NCI-H187 treated with DMSO at 0.1 percent for 48 hours (cell line): Measurements from ENCODE around the gene UCHL3.

ENCODE experiments used
- DNase-seq: peaks from one replicate; lab custom pipeline; 2025; lab: John Stamatoyannopoulos, UW

UCHL3 gene

DNA sequence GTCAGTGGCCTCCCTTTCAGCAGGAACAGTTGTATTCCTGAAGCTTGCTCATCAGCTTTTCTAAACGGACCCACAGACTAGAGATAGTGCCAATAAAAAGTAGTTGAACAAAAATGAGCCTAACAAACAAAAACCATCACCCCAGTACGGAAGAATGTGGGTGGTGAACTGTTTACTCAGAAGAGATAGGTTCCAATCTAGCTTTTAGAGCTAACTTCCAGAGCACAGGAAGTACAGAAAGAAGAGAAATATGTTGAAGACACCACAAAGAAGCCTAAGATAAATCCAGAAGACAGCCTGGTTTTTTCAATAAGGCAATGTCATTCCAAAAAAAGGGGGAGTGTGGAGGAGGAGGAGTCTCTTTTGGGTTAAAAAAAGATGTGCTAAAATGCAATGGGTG, 83.7 kb downstream of the UCHL3 start:
- no peak for DNase-seq

DNA sequence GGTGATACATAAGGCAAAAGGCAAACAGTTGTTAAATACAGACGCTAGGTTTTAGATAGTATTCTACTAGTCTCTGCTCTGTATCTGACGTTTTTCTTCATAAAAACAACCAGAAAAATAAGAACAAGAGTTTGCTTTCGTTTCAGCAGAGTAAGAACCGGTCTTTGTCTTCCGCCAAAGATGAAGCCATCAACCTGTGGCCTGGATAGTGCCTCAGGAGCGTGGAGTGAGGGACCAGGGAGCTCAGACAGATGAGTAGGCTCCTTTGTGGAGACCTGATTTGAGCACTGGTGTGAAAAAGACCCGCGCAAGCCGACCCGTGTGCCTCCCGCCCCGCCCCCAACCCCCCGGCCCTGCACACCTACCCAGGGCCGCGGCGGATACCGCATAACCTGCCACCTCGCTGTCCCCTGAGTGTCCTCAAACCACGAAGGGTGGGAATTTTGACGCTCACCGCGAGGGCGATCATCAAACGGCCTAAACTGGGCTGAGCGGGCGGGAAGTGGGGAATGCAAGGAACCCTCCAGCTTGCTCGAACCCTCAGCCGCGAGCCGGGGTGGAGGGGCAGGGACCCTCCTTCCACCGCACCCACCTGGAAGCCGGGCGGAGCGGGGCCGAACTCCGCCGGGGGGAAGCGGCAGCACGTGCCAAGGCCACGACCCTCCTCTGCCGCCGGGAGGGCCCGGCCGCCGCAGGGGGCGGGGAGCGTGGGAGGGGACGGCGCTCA, 85.7 kb downstream of the UCHL3 start:
- no peak for DNase-seq

DNA sequence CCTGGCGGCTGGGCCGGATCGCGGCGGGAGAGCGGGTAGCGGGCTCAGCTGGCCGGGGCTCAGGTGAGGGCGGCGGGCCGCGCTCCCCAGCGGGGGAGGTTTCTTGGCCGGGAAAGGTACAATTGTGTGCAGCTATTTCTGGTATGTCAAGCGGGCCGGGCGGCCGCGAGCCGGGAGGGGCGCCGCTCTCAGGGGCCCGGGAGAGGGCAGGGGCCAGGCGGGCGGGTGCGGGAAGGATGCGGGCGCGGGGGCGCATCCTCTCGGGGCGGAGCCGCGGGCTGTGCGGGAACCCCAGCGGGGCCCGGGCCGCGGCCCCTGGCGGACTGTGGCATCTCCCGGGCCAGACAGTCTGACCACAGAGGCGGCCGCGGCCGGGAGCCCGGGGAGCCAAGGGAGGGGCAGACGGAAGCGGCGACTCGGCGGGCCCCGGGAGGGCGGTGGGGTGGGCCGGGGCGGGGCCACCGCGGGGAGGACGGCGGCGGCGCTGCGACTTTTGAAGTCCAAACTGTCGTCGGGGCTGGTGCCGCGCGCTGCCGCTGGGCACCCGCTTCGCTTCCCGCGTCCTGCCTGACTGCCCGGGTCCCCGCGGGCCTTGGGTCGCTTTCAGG, 86.3 kb downstream of the UCHL3 start, which contains the start of gene LMO7:
Gene LMO7, plus strand, starts transcription at position 503 of the 608 bp plus-strand sequence. CDS start 328 bp downstream, outside the sequence.
- DNase-seq = no peak

DNA sequence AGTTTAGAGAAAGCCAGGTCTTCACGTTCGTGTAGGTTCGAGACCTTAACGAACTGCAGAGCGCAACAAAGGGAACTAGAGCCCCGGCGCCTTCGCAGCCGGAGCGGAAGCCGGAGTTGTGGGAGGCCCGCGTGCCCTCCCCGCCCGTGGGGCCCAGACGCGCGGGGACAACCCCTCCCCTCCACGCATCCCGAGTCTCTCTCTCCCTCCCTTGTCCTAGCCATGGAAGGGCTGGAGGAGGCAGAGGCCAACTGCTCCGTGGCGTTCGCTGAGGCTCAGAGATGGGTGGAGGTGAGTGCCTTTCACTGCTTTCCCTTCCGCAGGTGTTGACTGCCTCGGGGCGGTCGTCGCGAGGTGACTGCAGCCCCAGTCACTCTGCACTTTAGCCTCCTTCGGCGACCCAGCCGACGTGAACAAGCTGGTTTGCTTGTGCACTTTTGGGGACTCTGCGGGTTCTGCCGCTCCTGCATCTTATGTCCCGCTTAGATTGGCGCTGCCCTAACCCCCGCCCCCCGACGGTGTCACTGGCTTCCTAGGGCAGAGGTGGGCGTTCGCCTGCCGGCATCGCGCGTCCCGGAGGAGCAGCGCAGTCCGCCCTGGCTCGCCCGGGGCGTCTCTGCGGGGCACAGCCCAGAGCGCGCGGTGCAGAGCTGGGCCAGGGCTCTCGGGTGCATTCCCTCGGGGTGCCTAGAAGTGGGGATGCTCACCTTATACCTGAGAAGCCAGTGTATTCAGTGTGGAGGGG, 87.0 kb downstream of the UCHL3 start:
- DNase-seq = no peak

DNA sequence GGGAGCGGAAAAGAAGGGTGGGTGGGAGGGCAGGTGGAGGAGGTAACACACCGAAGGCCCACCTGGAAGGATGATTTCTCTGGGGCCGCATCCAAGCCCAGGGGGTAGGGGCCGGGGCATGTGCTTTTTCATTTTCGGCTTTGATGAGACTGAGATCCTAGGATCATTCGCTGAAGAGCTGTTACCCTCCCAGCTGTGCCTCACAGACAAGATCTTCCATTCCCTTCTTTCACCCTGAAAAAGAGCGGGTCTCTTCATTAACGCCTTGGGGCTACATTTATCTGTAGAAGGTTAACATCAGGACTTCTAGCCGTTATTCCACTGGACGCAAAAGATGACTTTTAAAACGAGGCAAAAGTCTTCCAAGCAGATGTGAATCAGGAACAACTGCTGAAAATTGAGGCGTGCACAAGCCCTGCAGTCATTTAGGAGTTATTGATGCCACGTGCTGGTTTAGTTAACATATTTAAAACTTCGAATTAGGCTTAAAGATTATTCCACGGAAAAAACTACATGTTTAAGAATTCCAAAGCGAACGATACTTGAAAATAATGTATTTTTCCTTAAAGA, 87.7 kb downstream of the UCHL3 start:
- DNase-seq = no peak

DNA sequence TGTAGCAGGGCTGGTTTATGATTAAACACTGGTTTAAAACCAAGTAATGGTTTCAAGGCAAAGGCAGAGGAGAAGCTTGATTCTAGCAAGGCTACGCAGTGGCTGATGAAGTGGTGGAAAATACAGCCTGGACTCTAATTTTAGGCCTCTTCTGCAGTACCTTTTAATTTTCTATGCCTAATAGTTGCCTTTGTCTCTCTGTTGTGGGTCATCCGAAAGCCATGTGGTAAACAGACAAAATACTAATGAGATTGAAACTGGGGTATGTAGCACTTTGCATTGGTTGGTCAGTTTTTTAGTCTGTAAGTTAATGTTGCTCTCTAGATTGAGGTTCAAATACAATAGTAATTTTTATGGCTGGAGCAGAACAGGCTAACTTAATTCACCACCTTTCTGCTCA, 89.9 kb downstream of the UCHL3 start:
- no peak for DNase-seq

DNA sequence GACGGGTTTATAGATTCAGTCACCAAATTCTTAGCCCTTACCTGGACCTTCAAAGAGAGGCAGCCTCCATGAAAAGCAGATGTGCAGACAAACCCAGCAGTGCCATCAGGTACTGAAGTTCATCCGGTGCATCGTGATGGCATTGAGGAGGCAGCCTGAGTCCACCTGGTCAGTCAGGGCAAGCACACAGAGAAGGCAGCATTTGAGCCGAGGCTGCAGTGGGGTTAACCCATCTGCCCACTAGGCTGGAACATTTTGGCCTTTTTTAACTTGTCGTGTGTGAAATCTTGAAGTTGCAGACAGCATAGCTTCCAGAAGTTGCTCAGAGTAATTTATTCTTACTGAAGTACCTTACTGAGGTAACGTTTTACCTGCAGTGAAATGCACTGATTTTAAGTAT, 91.4 kb downstream of the UCHL3 start:
- DNase-seq = no peak

DNA sequence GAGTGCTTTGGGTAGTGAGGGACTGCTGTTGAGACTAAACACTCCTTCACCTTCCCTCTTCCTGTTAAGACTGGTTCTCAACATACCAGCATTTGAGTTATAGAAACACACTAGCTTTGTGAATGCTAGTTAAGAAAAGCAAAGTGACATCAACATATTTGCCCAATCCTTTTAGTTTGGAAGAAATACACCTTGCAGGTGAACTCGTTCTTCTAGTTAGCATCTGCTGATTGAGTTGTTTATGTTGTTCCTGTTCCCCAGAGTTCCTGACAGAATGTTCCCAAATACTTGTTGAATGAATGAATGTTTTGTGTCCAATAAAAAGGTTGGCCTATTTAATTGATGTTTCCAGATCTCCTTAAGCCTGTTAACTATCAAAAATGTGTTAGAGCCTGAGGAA, 93.6 kb downstream of the UCHL3 start:
- no peak for DNase-seq

DNA sequence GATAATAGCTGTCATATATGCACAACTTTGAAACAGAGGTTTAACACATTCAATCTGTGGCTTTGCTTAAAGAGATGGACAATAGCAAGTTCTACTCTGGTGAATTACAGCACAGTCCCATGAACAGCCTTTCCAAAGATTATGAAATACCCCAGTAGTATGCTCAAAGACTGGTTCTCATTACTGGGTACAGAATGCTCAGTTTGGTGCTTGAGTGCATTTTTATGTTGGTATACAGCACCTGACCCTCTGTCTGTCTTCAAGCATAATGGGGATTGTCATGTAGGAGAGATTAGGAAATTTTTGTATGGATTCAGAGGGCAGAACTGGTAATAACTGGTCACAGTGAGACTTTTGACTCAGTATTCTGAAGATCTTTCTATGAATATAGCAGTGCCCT, 94.1 kb downstream of the UCHL3 start:
- no peak for DNase-seq

DNA sequence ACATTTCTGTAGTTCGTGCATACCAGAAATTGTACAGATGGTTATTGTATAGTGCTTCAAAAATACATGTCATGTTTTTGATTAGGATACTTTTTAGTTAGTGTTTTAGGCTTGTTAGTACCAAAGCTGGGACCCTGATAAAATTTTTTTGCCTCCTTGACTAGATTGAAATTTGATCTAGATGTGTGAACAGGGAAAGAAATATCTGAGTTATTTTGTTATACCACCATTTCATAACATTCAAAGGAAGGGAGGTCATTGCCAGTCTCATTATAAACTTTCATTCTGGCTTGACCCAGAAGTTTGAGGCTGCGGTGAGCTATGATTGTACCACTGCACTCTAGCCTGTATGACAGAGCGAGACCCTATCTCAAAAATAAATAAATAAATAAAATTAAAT, 95.5 kb downstream of the UCHL3 start:
- DNase-seq = no peak

DNA sequence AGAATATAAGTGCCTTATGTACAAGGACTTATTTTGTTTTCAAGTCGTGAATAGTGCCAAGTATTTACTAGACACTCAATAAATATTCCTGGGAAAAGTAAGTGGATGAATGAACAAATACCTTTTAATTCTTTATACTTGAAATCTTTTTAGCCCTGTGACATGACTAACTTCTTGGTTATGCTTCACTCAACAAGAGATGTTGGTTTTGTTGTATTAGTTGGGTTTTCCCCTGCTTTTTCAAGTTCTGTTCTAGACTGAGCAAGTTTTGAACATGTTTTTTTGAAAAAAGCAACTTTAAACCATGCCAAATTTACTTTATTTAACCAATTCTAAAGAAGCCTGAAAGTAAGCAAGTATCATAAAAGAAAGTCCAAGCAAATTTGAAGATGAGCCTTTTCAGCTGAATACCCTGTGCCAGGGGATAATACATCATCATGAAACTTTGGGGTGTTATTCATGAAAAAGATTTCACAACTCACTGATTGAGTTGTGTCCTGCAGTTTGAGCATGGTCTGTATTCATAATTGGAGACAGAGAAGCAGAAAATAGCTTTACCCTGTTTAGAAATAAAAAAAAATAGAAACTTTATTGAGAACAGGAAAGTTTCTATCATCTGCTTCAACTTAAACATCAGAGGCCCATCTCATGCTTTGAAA, 97.7 kb downstream of the UCHL3 start:
- DNase-seq = no peak

DNA sequence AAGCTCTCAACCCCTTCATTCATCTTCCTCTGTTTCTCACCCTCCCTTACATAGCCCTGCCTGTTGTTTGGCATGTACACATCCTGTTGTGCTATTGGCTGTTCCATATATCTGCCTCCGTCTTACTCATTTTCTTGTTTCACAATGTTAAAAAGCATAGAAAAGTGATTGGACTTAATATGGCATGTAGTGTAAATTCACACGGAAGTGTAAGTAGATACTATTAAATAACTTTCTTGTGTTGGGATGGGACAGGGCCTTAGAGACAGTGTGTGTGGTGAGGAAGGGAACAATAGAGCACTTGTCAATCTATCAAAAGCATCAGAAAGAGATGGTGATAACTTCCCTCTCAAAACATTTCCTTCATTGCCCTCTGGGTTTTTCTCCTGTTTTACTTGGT, 98.9 kb downstream of the UCHL3 start:
- DNase-seq = no peak

DNA sequence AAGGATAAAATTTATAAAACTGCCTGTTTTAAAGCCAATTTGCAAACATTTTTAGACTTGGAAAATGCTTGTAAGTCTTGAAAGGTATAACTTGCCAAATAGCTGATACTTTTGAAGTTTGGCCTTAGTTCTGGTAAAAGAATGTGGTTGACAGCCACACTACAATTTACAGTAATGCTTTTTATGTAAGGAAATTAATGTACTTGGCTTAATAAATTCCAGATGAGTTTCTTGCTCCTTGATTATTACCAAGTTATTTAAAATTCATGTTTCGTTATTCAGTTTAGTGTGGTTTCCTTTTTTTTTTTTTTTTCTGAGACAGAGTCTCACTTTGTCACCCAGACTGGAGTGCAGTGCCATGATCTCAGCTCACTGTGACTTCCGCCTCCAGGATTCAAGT, 101.4 kb downstream of the UCHL3 start:
- DNase-seq = no peak

DNA sequence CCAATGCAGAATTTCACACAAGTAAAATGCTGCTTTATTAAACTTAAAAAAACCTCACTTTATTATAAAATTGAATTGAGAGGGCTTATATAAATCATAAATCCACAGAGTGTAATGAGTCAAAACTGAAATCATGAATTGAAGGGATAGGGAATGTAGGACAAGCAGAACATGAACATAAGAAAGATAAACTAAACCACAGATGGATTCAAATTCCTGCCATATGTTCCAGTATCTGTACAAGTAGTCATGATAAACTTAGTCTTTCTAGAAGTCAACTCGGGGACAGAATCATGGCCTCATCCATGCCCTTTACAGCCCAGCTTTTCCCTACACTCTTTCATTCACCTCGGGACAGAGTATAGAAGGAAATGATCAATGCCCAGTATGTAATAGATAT, 103.1 kb downstream of the UCHL3 start:
- no peak for DNase-seq
